AG20443 (cell line): ENCODE data around the gene ADM5.

Experiments
- DNase-seq: peaks from one replicate; pipeline ENCODE4 v3.0.0; 2012; ENCODE audit warnings: low spot score, mixed read lengths

Gene ADM5

GRCh38 chr19:49689133-49690078 is at the start of gene ADM5:
Gene ADM5, plus strand, starts transcription at chr19:49689594. Its CDS starts 244 bp downstream, at chr19:49689838.
- DNase-seq = peak; percentile 38

GRCh38 chr19:49640113-49640898 is 49.1 kb upstream of the ADM5 start, which contains the start of gene RRAS:
Gene RRAS, minus strand, starts transcription at chr19:49640143. Its CDS starts 45 bp downstream, at chr19:49640098.
- peak; percentile 97 for DNase-seq

GRCh38 chr19:49641688-49642491 is 47.5 kb upstream of the ADM5 start, which contains the start of gene SCAF1:
Gene SCAF1, plus strand, starts transcription at chr19:49642209. Its CDS starts 2,818 bp downstream, at chr19:49645027.
- DNase-seq = peak; percentile 97

GRCh38 chr19:49642492-49643035 is 46.8 kb upstream of the ADM5 start:
- no peak for DNase-seq

- DNase-seq = no peak
Observed at GRCh38 chr19:49643466-49643865, 45.9 kb upstream of the ADM5 start.

GRCh38 chr19:49645592-49645991 is 43.8 kb upstream of the ADM5 start:
- DNase-seq = no peak

- no peak for DNase-seq
Observed at GRCh38 chr19:49645995-49646394, 43.4 kb upstream of the ADM5 start.

- DNase-seq = no peak
Observed at GRCh38 chr19:49646586-49646985, 42.8 kb upstream of the ADM5 start.

- DNase-seq = no peak
Observed at GRCh38 chr19:49651029-49651819, 38.2 kb upstream of the ADM5 start.

- DNase-seq = no peak
Observed at GRCh38 chr19:49651820-49652550, 37.4 kb upstream of the ADM5 start.

- no peak for DNase-seq
Observed at GRCh38 chr19:49652551-49653465, 36.6 kb upstream of the ADM5 start.

- no peak for DNase-seq
Observed at GRCh38 chr19:49653466-49653806, 36.0 kb upstream of the ADM5 start.

GRCh38 chr19:49654581-49654980 is 34.8 kb upstream of the ADM5 start:
- DNase-seq = no peak

- no peak for DNase-seq
Observed at GRCh38 chr19:49655570-49656455, 33.6 kb upstream of the ADM5 start.

GRCh38 chr19:49656456-49657109 is 32.8 kb upstream of the ADM5 start:
- DNase-seq = no peak

- DNase-seq = no peak
Observed at GRCh38 chr19:49657493-49658138, 31.8 kb upstream of the ADM5 start.

GRCh38 chr19:49658139-49658517 is 31.3 kb upstream of the ADM5 start:
- no peak for DNase-seq
